ENCODE measurements around the gene DCAF8. TPM values are rescaled to one million over a fixed set of nuclear protein-coding genes. Genes with fewer than 3 reads are reported as not detected.

DCAF8 gene
- total RNA-seq, 1 donor from 2014 or later: 130 TPM

GRCh38 chr1:160171354-160171753 is 91.0 kb downstream of the DCAF8 start:
- Mint-ChIP-seq H3K4me1 (peaks cover 49% of the 10 kb centered on the region), H3K27ac (ENCODE audit: unreplicated experiment) (peak overlapping the region; percentile 14), H3K27me3 (ENCODE audit: low read depth) (no peaks in the 10 kb centered on the region), H3K9me3 (no peaks in the 10 kb centered on the region), H3K36me3 (ENCODE audit: low read depth) (no peaks in the 10 kb centered on the region), H3K4me3 (peak overlapping the region; percentile 1)
- no peak for TF ChIP-seq CTCF (conservative IDR thresholded peaks at IDR 0.05)
- DNase-seq (ENCODE audit: low read depth, low spot score): no peak

- DNase-seq (ENCODE audit: low read depth, low spot score): peak; percentile 48
- H3K36me3 Mint-ChIP-seq (ENCODE audit: low read depth): no peaks in the 10 kb centered on the region
- H3K27ac Mint-ChIP-seq (ENCODE audit: unreplicated experiment): peak overlapping the region; percentile 88
- peaks cover 49% of the 10 kb centered on the region for H3K4me1 Mint-ChIP-seq
- H3K27me3 Mint-ChIP-seq (ENCODE audit: low read depth): no peaks in the 10 kb centered on the region
- peak overlapping the region; percentile 66 for H3K4me3 Mint-ChIP-seq
- no peak for TF ChIP-seq CTCF (conservative IDR thresholded peaks at IDR 0.05)
- no peaks in the 10 kb centered on the region for H3K9me3 Mint-ChIP-seq
Measured at GRCh38 chr1:160169553-160170399, 92.6 kb downstream of the DCAF8 start.

- Mint-ChIP-seq H3K9me3 (no peaks in the 10 kb centered on the region), H3K27me3 (ENCODE audit: low read depth) (no peaks in the 10 kb centered on the region), H3K27ac (ENCODE audit: unreplicated experiment) (peak overlapping the region; percentile 88), H3K4me3 (peak overlapping the region; percentile 66), H3K4me1 (peaks cover 50% of the 10 kb centered on the region), H3K36me3 (ENCODE audit: low read depth) (no peaks in the 10 kb centered on the region)
- no peak for TF ChIP-seq CTCF (conservative IDR thresholded peaks at IDR 0.05)
- DNase-seq (ENCODE audit: low read depth, low spot score): no peak
Measured at GRCh38 chr1:160168609-160169369, 93.6 kb downstream of the DCAF8 start.

GRCh38 chr1:160168016-160168415 is 94.3 kb downstream of the DCAF8 start:
- no peak for DNase-seq (ENCODE audit: low read depth, low spot score)
- no peak for TF ChIP-seq CTCF (conservative IDR thresholded peaks at IDR 0.05)
- Mint-ChIP-seq H3K27me3 (ENCODE audit: low read depth) (no peaks in the 10 kb centered on the region), H3K4me3 (peak overlapping the region; percentile 16), H3K36me3 (ENCODE audit: low read depth) (no peaks in the 10 kb centered on the region), H3K4me1 (peaks cover 57% of the 10 kb centered on the region), H3K9me3 (peaks cover 2% of the 10 kb centered on the region), H3K27ac (ENCODE audit: unreplicated experiment) (no peak overlapping the region)

GRCh38 chr1:160167580-160167979 is 94.8 kb downstream of the DCAF8 start:
- H3K36me3 Mint-ChIP-seq (ENCODE audit: low read depth): no peaks in the 10 kb centered on the region
- no peaks in the 10 kb centered on the region for H3K27me3 Mint-ChIP-seq (ENCODE audit: low read depth)
- H3K4me3 Mint-ChIP-seq: peak overlapping the region; percentile 16
- H3K9me3 Mint-ChIP-seq: peaks cover 2% of the 10 kb centered on the region
- DNase-seq (ENCODE audit: low read depth, low spot score): no peak
- H3K27ac Mint-ChIP-seq (ENCODE audit: unreplicated experiment): no peak overlapping the region
- H3K4me1 Mint-ChIP-seq: peaks cover 56% of the 10 kb centered on the region
- TF ChIP-seq CTCF (conservative IDR thresholded peaks at IDR 0.05): no peak
